ENCODE data around the gene TRIM13.

- peak; percentile 63 for TF ChIP-seq CTCF (IDR thresholded peaks at IDR 0.05; ENCODE audit: low read length)
- no peak for TF ChIP-seq EZH2 (optimal IDR thresholded peaks at IDR 0.05; ENCODE audit: low read depth, low read length)
Observed at GRCh38 chr13:49996951-49997895, at the start of gene TRIM13.

Data from MM.1S (cell line).